Gastrocnemius medialis (tissue), 4 donors: ENCODE results near the gene RNU6-9. TPM values are rescaled to one million over a fixed set of nuclear protein-coding genes. Genes with fewer than 3 reads are reported as not detected.

Experiments used
- ATAC-seq, 2 donors: fragments of 150-250 bp; one replicate each; pipeline ENCODE4 v1.9.1; 2016
- DNase-seq, 2 donors: peaks; one replicate each; pipeline ENCODE4 v3.0.0-alpha.2; 2019
- H3K27ac ChIP-seq, 4 donors: fragments of 200-600 bp; sonication (generic); 1 replicate in 1 of 4; 2 replicates in 3 of 4; pipeline ENCODE4 v1.5.1; 2016 to 2018; ENCODE audit warnings: mild to moderate bottlenecking in 2 of 4, moderate library complexity in 1 of 4
- H3K27me3 ChIP-seq, 3 donors: fragments of 200-600 bp; sonication (generic) in 2 of 3; 1 replicate in 1 of 3; 2 replicates in 2 of 3; pipeline versions ENCODE4 v1.5.1 to v1.6.0; 2016 to 2019; ENCODE audit warnings: mild to moderate bottlenecking in 1 of 3, moderate library complexity in 1 of 3
- H3K36me3 ChIP-seq, 2 donors: fragments of 200-600 bp; sonication (generic) in 1 of 2; one replicate each; pipeline ENCODE4 v1.5.1; 2017 to 2018
- H3K4me1 ChIP-seq, 2 donors: fragments of 200-600 bp; sonication (generic) in 1 of 2; one replicate each; pipeline ENCODE4 v1.5.1; 2016 to 2017; ENCODE audit warnings: mild to moderate bottlenecking in 2 of 2
- H3K4me3 ChIP-seq, 4 donors: fragments of 200-600 bp; sonication (generic) in 3 of 4; 1 replicate in 1 of 4; 2 replicates in 3 of 4; pipeline ENCODE4 v1.5.1; 2016 to 2019; ENCODE audit warnings: mild to moderate bottlenecking in 2 of 4
- H3K9me3 ChIP-seq, 3 donors: fragments of 200-600 bp; sonication (generic) in 2 of 3; 1 replicate in 1 of 3; 2 replicates in 2 of 3; pipeline ENCODE4 v1.5.1; 2016 to 2019
- POLR2A ChIP-seq, 2 donors: fragments of 450-650 bp; IDR thresholded peaks; one replicate each; pipeline ENCODE4 v1.6.1; 2017; ENCODE audit warnings: antibody characterized with exemption in 2 of 2, mild to moderate bottlenecking in 2 of 2, moderate library complexity in 2 of 2
- in situ Hi-C, 4 donors: fragments of 200-750 bp; cut with MboI; loops; one replicate each; pipeline versions ENCODE4 v1.15.0 to v1.8.0; 2017; ENCODE audit warnings: low sequenced_read_pairs in 4 of 4
- intact Hi-C: fragments of 100-400 bp; cut with DNase I; formaldehyde crosslinking; loops from one replicate; pipeline ENCODE4 v1.15.1; 2023; ENCODE audit warnings: low total_unique reads
- total RNA-seq, 4 donors: library from RNA; depleted of rRNA; stranded (reverse); fragments of >200 nt; gene quantifications; one replicate each; pipeline versions ENCODE4 v1.1.0 to v1.2.3, GENCODE V29; 2016
- TF ChIP-seq, protein P1 (sequence below), 5 experiments: fragments of 450-650 bp in 3 of 5; fragments of 200-600 bp in 2 of 5; sonication (generic) in 2 of 5; IDR thresholded peaks in 4 of 5; conservative IDR thresholded peaks in 1 of 5; 1 replicate in 4 of 5; 2 replicates in 1 of 5; pipeline ENCODE4 v1.5.1; 2016 to 2019; ENCODE audit warnings: antibody characterized with exemption in 5 of 5, mild to moderate bottlenecking in 3 of 5, moderate library complexity in 3 of 5

RNU6-9 gene
- total RNA-seq, 4 donors from 2014 or later: not detected

- no peak overlapping the region for H3K27ac ChIP-seq
- H3K4me3 ChIP-seq: no peak overlapping the region
- in situ Hi-C loops: no loop called here
- H3K9me3 ChIP-seq: no peaks in the 10 kb centered on the region
- H3K27me3 ChIP-seq: no peaks in the 10 kb centered on the region
- no peak for TF ChIP-seq POLR2A (IDR thresholded peaks at IDR 0.05)
- TF ChIP-seq, protein P1, sequence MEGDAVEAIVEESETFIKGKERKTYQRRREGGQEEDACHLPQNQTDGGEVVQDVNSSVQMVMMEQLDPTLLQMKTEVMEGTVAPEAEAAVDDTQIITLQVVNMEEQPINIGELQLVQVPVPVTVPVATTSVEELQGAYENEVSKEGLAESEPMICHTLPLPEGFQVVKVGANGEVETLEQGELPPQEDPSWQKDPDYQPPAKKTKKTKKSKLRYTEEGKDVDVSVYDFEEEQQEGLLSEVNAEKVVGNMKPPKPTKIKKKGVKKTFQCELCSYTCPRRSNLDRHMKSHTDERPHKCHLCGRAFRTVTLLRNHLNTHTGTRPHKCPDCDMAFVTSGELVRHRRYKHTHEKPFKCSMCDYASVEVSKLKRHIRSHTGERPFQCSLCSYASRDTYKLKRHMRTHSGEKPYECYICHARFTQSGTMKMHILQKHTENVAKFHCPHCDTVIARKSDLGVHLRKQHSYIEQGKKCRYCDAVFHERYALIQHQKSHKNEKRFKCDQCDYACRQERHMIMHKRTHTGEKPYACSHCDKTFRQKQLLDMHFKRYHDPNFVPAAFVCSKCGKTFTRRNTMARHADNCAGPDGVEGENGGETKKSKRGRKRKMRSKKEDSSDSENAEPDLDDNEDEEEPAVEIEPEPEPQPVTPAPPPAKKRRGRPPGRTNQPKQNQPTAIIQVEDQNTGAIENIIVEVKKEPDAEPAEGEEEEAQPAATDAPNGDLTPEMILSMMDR (IDR thresholded peaks at IDR 0.05 in 4 of 5, conservative IDR thresholded peaks at IDR 0.05 in 1 of 5): no peak
- no peaks in the 10 kb centered on the region for H3K4me1 ChIP-seq
- ATAC-seq (no peak), DNase-seq (no peak)
- intact Hi-C loops: no loop called here
- peaks cover 0 to 70% of the 10 kb centered on the region in 2 donors for H3K36me3 ChIP-seq
Observed at GRCh38 chr19:881385-882071, 11.8 kb upstream of the RNU6-9 start.

DNA sequence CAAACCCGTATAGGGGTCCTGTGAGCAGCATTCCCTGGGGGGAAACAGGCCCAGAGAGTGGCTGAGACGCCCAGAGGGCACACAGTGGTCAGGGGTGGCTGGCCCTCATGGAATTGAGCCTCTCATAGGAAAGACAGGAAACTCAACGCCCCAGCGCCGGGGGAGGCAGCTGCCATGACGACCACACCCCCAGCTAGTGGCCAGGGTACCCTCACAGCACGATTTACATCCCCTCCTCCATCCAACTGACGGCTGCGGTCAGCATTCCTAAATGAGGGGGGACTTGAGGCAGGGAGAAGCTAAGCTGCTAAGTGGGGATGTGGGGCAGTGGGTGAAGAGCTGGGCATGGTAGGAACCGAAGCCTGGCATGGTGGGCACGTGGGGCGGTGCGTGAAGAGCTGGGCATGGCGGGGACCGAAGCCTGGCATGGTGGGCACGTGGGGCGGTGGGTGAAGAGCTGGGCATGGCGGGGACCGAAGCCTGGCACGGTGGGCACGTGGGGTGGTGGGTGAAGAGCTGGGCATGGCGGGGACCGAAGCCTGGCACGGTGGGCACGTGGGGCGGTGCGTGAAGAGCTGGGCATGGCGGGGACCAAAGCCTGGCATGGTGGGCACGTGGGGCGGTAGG, 10.3 kb upstream of the RNU6-9 start:
- Histone ChIP-seq H3K4me1 (no peaks in the 10 kb centered on the region), H3K4me3 (no peak overlapping the region), H3K9me3 (no peaks in the 10 kb centered on the region), H3K27ac (no peak overlapping the region), H3K27me3 (no peaks in the 10 kb centered on the region), H3K36me3 (peaks cover 0 to 74% of the 10 kb centered on the region in 2 donors)
- DNase-seq: no peak
- in situ Hi-C loops: no loop called here
- no peak for ATAC-seq
- no peak for TF ChIP-seq POLR2A (IDR thresholded peaks at IDR 0.05)
- TF ChIP-seq, protein P1 (IDR thresholded peaks at IDR 0.05 in 4 of 5, conservative IDR thresholded peaks at IDR 0.05 in 1 of 5): no peak
- intact Hi-C loops: no loop called here

- ATAC-seq (no peak), DNase-seq (no peak)
- Histone ChIP-seq H3K27ac (no peak overlapping the region), H3K4me1 (no peaks in the 10 kb centered on the region), H3K9me3 (no peaks in the 10 kb centered on the region), H3K36me3 (peaks cover 0 to 74% of the 10 kb centered on the region in 2 donors), H3K27me3 (no peaks in the 10 kb centered on the region), H3K4me3 (no peak overlapping the region)
- TF ChIP-seq POLR2A (IDR thresholded peaks at IDR 0.05): no peak
- TF ChIP-seq, protein P1 (IDR thresholded peaks at IDR 0.05 in 4 of 5, conservative IDR thresholded peaks at IDR 0.05 in 1 of 5): no peak
- intact Hi-C loops: no loop called here
- in situ Hi-C loops: no loop called here
Observed at GRCh38 chr19:883661-884211, 9.5 kb upstream of the RNU6-9 start.

DNA sequence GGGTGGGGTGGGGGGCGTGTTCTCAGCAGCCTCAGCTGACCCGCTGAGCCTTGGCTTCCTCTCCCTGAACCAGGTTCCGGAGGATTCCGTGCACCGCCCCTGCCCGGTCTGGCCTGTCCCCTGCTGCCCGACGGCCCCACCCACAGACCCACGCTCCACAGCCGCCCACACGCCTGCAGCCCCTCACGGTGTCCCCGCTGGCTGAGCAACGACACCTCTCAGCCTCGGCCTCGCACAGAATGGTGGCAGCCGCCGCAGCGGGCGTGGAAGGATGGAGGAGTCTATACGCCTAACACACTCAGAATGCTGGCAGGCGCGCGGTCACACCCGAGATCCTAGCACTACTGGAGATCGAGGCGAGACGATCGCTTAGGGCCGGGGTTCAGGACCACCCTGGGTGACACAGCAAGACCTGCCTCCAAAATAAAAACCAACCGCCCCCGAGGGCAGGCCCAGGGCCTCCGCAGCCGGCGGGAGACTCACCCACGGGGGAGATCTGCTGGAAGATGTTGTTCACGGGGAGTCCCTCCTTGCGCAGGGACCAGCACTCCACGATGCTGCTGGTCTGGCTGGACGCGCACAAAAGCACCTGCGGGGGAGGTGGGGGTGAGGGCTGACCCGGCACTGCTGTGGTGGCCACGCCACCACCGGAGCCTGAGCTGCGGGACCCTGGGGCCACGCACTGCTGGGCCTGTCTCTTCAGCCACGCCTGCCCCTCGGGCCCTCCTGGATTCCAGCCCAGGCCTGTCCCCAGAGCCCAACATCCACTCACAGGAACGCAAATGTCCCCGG, 8.7 kb upstream of the RNU6-9 start:
- TF ChIP-seq, protein P1 (IDR thresholded peaks at IDR 0.05 in 4 of 5, conservative IDR thresholded peaks at IDR 0.05 in 1 of 5): no peak
- no peak for TF ChIP-seq POLR2A (IDR thresholded peaks at IDR 0.05)
- no peak overlapping the region for H3K27ac ChIP-seq
- H3K9me3 ChIP-seq: no peaks in the 10 kb centered on the region
- H3K36me3 ChIP-seq: peaks cover 0 to 77% of the 10 kb centered on the region in 2 donors
- ATAC-seq (no peak), DNase-seq (no peak)
- no peak overlapping the region for H3K4me3 ChIP-seq
- intact Hi-C loops: no loop called here
- H3K4me1 ChIP-seq: no peaks in the 10 kb centered on the region
- in situ Hi-C loops: no loop called here
- H3K27me3 ChIP-seq: no peaks in the 10 kb centered on the region
